ENCODE measurements around the gene CMSS1. TPM values are rescaled to one million over a fixed set of nuclear protein-coding genes. Genes with fewer than 3 reads are reported as not detected.

CMSS1 gene
- total and polyA plus RNA-seq, 2 of the 13 experiments (the other 11 are each of a cell fraction or from before 2014, with no cell fraction given): 6.4 to 48.7 TPM

- TF ChIP-seq ZC3H4 (CRISPR knock-in tag; IDR thresholded peaks at IDR 0.05; ENCODE audit: borderline replicate concordance): no peak
Measured at GRCh38 chr3:100230710-100231109, 413.0 kb downstream of the CMSS1 start (continued).

Small RNA genes within 50 kb of the gene (microRNA-seq; reads per million reads assigned to microRNA genes)
- not detected for gene MIR3921

Small RNA genes within 50 kb of the gene (small RNA-seq; reads per million reads assigned to genes)
- gene MIR3921 (ENCODE audit: insufficient read depth in 2 of 3, insufficient read length in 3 of 3, low read depth in 2 of 3, low replicate concordance in 1 of 3): 0 reads per million in 3 experiments

Other genes with a start within 250 kb of the CMSS1 start
- gene COL8A1, start 179.3 kb upstream of the CMSS1 start, total RNA-seq (2016; rRNA removed; fragmentation: Illumina TruSeq; extraction: Trizol): not detected in 2 replicates
- not detected in 2 replicates for gene COL8A1, start 179.3 kb upstream of the CMSS1 start, polyA plus RNA-seq (2011; rRNA removed)

Data from HepG2 (cell line).